CD4-positive, alpha-beta memory T cell (primary cell): Measurements from ENCODE around the gene KRTAP29-1. TPM values are rescaled to one million over a fixed set of nuclear protein-coding genes. Genes with fewer than 3 reads are reported as not detected.

ENCODE experiments used
- CTCF ChIA-PET: fragments of 350-600 bp; sonication (Branson Sonifier 250); formaldehyde crosslinking; loops from one replicate; lab custom pipeline; 2021; ENCODE audit warnings: inconsistent platforms; ENCODE audit not compliant: partially characterized antibody; lab: Charles Lee
- POLR2A ChIA-PET: fragments of 350-600 bp; sonication (Branson Sonifier 250); formaldehyde crosslinking; loops from one replicate; lab custom pipeline; 2021; ENCODE audit not compliant: partially characterized antibody; lab: Charles Lee
- DNase-seq, 5 donors: peaks; one replicate each; pipeline versions ENCODE4 v3.0.0 to v3.0.0-alpha.2; 2020 to 2022; ENCODE audit warnings: mixed read lengths in 1 of 5
- H3K27ac ChIP-seq: one replicate; pipeline ENCODE4 v1.7.0; 2013; ENCODE audit warnings: low read depth, low read length
- H3K27me3 ChIP-seq: 2 replicates; pipeline ENCODE4 v1.7.0; 2013; ENCODE audit warnings: mild to moderate bottlenecking, low read length, moderate library complexity; ENCODE audit not compliant: insufficient read depth
- H3K36me3 ChIP-seq: 2 replicates; pipeline ENCODE4 v1.7.0; 2013; ENCODE audit warnings: mild to moderate bottlenecking, low read length, moderate library complexity; ENCODE audit not compliant: insufficient read depth
- H3K4me1 ChIP-seq: 2 replicates; pipeline ENCODE4 v1.7.0; 2013; ENCODE audit warnings: mild to moderate bottlenecking, low read length, moderate library complexity; ENCODE audit not compliant: insufficient read depth
- H3K4me3 ChIP-seq, 2 donors: one replicate each; pipeline ENCODE4 v1.7.0; 2013; ENCODE audit warnings: low read length in 2 of 2, mild to moderate bottlenecking in 1 of 2
- H3K9me3 ChIP-seq, 2 donors: one replicate each; pipeline ENCODE4 v1.7.0; 2013; ENCODE audit warnings: low read length in 2 of 2, control low read depth in 1 of 2; ENCODE audit not compliant: control insufficient read depth in 1 of 2
- H3K27ac Mint-ChIP-seq, 7 donors: one replicate each; pipeline ENCODE4 v1.8.0; 2020 to 2021; ENCODE audit warnings: mixed read lengths in 7 of 7, mild to moderate bottlenecking in 6 of 7, inconsistent platforms in 3 of 7, moderate library complexity in 3 of 7
- H3K27me3 Mint-ChIP-seq, 2 donors: one replicate each; pipeline ENCODE4 v1.8.0; 2020 to 2021; ENCODE audit warnings: mixed read lengths in 2 of 2
- H3K36me3 Mint-ChIP-seq, 2 donors: one replicate each; pipeline ENCODE4 v1.8.0; 2020 to 2021; ENCODE audit warnings: mixed read lengths in 2 of 2, inconsistent platforms in 1 of 2, mild to moderate bottlenecking in 1 of 2
- H3K4me1 Mint-ChIP-seq, 4 donors: one replicate each; pipeline ENCODE4 v1.8.0; 2020 to 2021; ENCODE audit warnings: mixed read lengths in 4 of 4, mild to moderate bottlenecking in 1 of 4
- H3K4me3 Mint-ChIP-seq, 8 donors: one replicate each; pipeline ENCODE4 v1.8.0; 2020 to 2021; ENCODE audit warnings: mixed read lengths in 8 of 8, mild to moderate bottlenecking in 7 of 8, moderate library complexity in 6 of 8, inconsistent platforms in 3 of 8
- H3K9me3 Mint-ChIP-seq, 8 donors: one replicate each; pipeline ENCODE4 v1.8.0; 2020 to 2021; ENCODE audit warnings: mixed read lengths in 8 of 8, mild to moderate bottlenecking in 5 of 8, inconsistent platforms in 3 of 8, moderate library complexity in 1 of 8
- intact Hi-C: fragments of 100-400 bp; cut with micrococcal nuclease; formaldehyde crosslinking; loops from one replicate; pipeline ENCODE4 v1.15.1; 2023
- polyA plus RNA-seq, 2 donors: library from polyadenylated mRNA; unstranded; fragments of 300-500 nt; fragmentation: Illumina TruSeq; gene quantifications; one replicate each; pipeline ENCODE4 v1.2.3, GENCODE V29; 2021
- total RNA-seq, 2 experiments: library from RNA; stranded (reverse); gene quantifications; one replicate each; pipeline ENCODE4 v1.2.3, GENCODE V29; 2021

The KRTAP29-1 gene
- total and polyA plus RNA-seq, 4 experiments from 2014 or later = not detected

GRCh38 chr17:41343029-41343428 lies 40.4 kb upstream of the KRTAP29-1 start:
- Histone ChIP-seq H3K27ac (no peak overlapping the region), H3K4me3 (no peak overlapping the region), H3K9me3 (no peaks in the 10 kb centered on the region), H3K36me3 (no peaks in the 10 kb centered on the region), H3K27me3 (no peaks in the 10 kb centered on the region), H3K4me1 (peaks cover 60% of the 10 kb centered on the region)
- Mint-ChIP-seq H3K36me3 (peaks cover 16% of the 10 kb centered on the region in 2 donors), H3K27ac (peak overlapping the region; percentile 61 to 100 (median 99)), H3K9me3 (peaks cover 0 to 28% (median 21%) of the 10 kb centered on the region in 8 donors), H3K4me3 (peak overlapping the region in 6 of 8 donors; percentile 13 to 84 (median 28)), H3K27me3 (no peaks in the 10 kb centered on the region), H3K4me1 (peaks cover 46 to 69% (median 53%) of the 10 kb centered on the region in 4 donors)
- ChIA-PET CTCF (interaction anchor here (2.1 to 6.2 kb wide), 3 partner anchors 20 to 206 kb away, joined by 7 to 48 read pairs (median 23); partner anchors contain the start of gene KRTAP16-1), POLR2A (interaction anchor here (0.6 to 1.7 kb wide), 2 partner anchors 19 to 336 kb away, joined by 3 to 6 read pairs; no protein-coding TSS in a partner anchor)
- DNase-seq = no peak
- intact Hi-C loops = no loop called here

- peak overlapping the region; percentile 72 for H3K27ac ChIP-seq
- CTCF ChIA-PET = interaction anchor here (0.9 to 6.2 kb wide), 8 partner anchors 9 to 325 kb away, joined by 3 to 48 read pairs (median 8); partner anchors contain the start of genes KRT33A, KRTAP16-1 and KRTAP17-1
- H3K4me1 ChIP-seq = peaks cover 79% of the 10 kb centered on the region
Measured at GRCh38 chr17:41340934-41341861, 38.5 kb upstream of the KRTAP29-1 start.

GRCh38 chr17:41340494-41340893 lies 37.8 kb upstream of the KRTAP29-1 start:
- peak in 1 of 5 donors; percentile 34 for DNase-seq
- H3K4me3 ChIP-seq = no peak overlapping the region
- CTCF ChIA-PET = interaction anchor here (1.4 to 6.2 kb wide), 5 partner anchors 10 to 325 kb away, joined by 3 to 48 read pairs (median 11); partner anchors contain the start of genes KRT33A and KRTAP16-1
- peak overlapping the region; percentile 72 for H3K27ac ChIP-seq
- peaks cover 86% of the 10 kb centered on the region for H3K4me1 ChIP-seq
- peaks cover 16% of the 10 kb centered on the region in 2 donors for H3K36me3 Mint-ChIP-seq
- H3K4me1 Mint-ChIP-seq = peaks cover 61 to 86% (median 73%) of the 10 kb centered on the region in 4 donors
- intact Hi-C loops = no loop called here
- peaks cover 0 to 28% (median 21%) of the 10 kb centered on the region in 8 donors for H3K9me3 Mint-ChIP-seq
- POLR2A ChIA-PET = interaction anchor here (1.1 to 5.8 kb wide), 11 partner anchors 8 to 349 kb away, joined by 3 to 75 read pairs (median 7); partner anchors contain the start of genes EIF1, KRT33A and KRTAP16-1
- peak overlapping the region; percentile 95 to 100 (median 99) for H3K27ac Mint-ChIP-seq
- peak overlapping the region; percentile 47 to 76 (median 68) for H3K4me3 Mint-ChIP-seq
- no peaks in the 10 kb centered on the region for H3K27me3 ChIP-seq
- no peaks in the 10 kb centered on the region for H3K36me3 ChIP-seq
- H3K27me3 Mint-ChIP-seq = no peaks in the 10 kb centered on the region
- no peaks in the 10 kb centered on the region for H3K9me3 ChIP-seq

More at GRCh38 chr17:41340934-41341861, 38.5 kb upstream of the KRTAP29-1 start:
- intact Hi-C loops = no loop called here
- Mint-ChIP-seq H3K9me3 (peaks cover 0 to 28% (median 21%) of the 10 kb centered on the region in 8 donors), H3K4me3 (peak overlapping the region; percentile 47 to 76 (median 69)), H3K27me3 (no peaks in the 10 kb centered on the region), H3K36me3 (peaks cover 16% of the 10 kb centered on the region in 2 donors), H3K27ac (peak overlapping the region; percentile 95 to 100 (median 99)), H3K4me1 (peaks cover 54 to 79% (median 66%) of the 10 kb centered on the region in 4 donors)
- H3K27me3 ChIP-seq = no peaks in the 10 kb centered on the region
- no peak overlapping the region for H3K4me3 ChIP-seq
- H3K9me3 ChIP-seq = no peaks in the 10 kb centered on the region
- peak; percentile 80 to 88 (median 85) for DNase-seq
- POLR2A ChIA-PET = interaction anchor here (1.1 to 5.8 kb wide), 11 partner anchors 9 to 348 kb away, joined by 3 to 75 read pairs (median 7); partner anchors contain the start of genes EIF1, KRT33A and KRTAP16-1
- H3K36me3 ChIP-seq = no peaks in the 10 kb centered on the region

- POLR2A ChIA-PET = interaction anchor here (0.6 to 5.8 kb wide), 13 partner anchors 8 to 350 kb away, joined by 3 to 75 read pairs (median 5); partner anchors contain the start of genes EIF1 and KRTAP16-1
- DNase-seq = peak in 1 of 5 donors; percentile 41
- peaks cover 94% of the 10 kb centered on the region for H3K4me1 ChIP-seq
Measured at GRCh38 chr17:41339571-41340172, 37.0 kb upstream of the KRTAP29-1 start.

GRCh38 chr17:41338961-41339485 lies 36.4 kb upstream of the KRTAP29-1 start:
- POLR2A ChIA-PET = interaction anchor here (0.6 to 5.8 kb wide), 10 partner anchors 10 to 351 kb away, joined by 3 to 75 read pairs (median 5); partner anchors contain the start of genes EIF1 and KRTAP16-1
- intact Hi-C loops = loop anchor here (1.0 to 2.0 kb wide), 2 partner anchors 16 to 31 kb away; no protein-coding TSS in a partner anchor
- H3K4me1 Mint-ChIP-seq = peaks cover 71 to 97% (median 86%) of the 10 kb centered on the region in 4 donors

More at GRCh38 chr17:41339571-41340172, 37.0 kb upstream of the KRTAP29-1 start:
- intact Hi-C loops = loop anchor here (1.0 to 2.0 kb wide), 2 partner anchors 17 to 31 kb away; no protein-coding TSS in a partner anchor
- H3K27ac ChIP-seq = peak overlapping the region; percentile 72
- H3K36me3 ChIP-seq = no peaks in the 10 kb centered on the region
- H3K4me3 ChIP-seq = peak overlapping the region; percentile 15 to 20
- CTCF ChIA-PET = interaction anchor here (0.8 to 6.2 kb wide), 7 partner anchors 11 to 339 kb away, joined by 3 to 48 read pairs (median 9); partner anchors contain the start of genes KRT33A and KRTAP16-1
- no peaks in the 10 kb centered on the region for H3K9me3 ChIP-seq
- peak overlapping the region; percentile 49 to 80 (median 69) for H3K4me3 Mint-ChIP-seq
- peaks cover 0 to 28% (median 21%) of the 10 kb centered on the region in 8 donors for H3K9me3 Mint-ChIP-seq
- H3K27me3 Mint-ChIP-seq = no peaks in the 10 kb centered on the region
- H3K4me1 Mint-ChIP-seq = peaks cover 66 to 95% (median 80%) of the 10 kb centered on the region in 4 donors
- no peaks in the 10 kb centered on the region for H3K27me3 ChIP-seq
- H3K27ac Mint-ChIP-seq = peak overlapping the region; percentile 95 to 100 (median 99)
- peaks cover 16% of the 10 kb centered on the region in 2 donors for H3K36me3 Mint-ChIP-seq

GRCh38 chr17:41335747-41336146 lies 33.1 kb upstream of the KRTAP29-1 start:
- Histone ChIP-seq H3K27me3 (no peaks in the 10 kb centered on the region), H3K27ac (no peak overlapping the region), H3K36me3 (no peaks in the 10 kb centered on the region), H3K9me3 (no peaks in the 10 kb centered on the region), H3K4me3 (no peak overlapping the region), H3K4me1 (peaks cover 75% of the 10 kb centered on the region)
- peak overlapping the region; percentile 19 to 93 (median 78) for H3K27ac Mint-ChIP-seq
- peaks cover 0 to 2% (median 0%) of the 10 kb centered on the region in 8 donors for H3K9me3 Mint-ChIP-seq
- H3K27me3 Mint-ChIP-seq = no peaks in the 10 kb centered on the region
- no peaks in the 10 kb centered on the region for H3K36me3 Mint-ChIP-seq
- POLR2A ChIA-PET = interaction anchor here (1.0 kb wide), 1 partner anchor 13 kb away, joined by 4 read pairs; no protein-coding TSS in a partner anchor
- intact Hi-C loops = no loop called here
- DNase-seq = no peak
- CTCF ChIA-PET = interaction anchor here (1.7 kb wide), 1 partner anchor 13 kb away, joined by 9 read pairs; no protein-coding TSS in a partner anchor
- H3K4me1 Mint-ChIP-seq = peaks cover 61 to 89% (median 71%) of the 10 kb centered on the region in 4 donors
- peak overlapping the region in 3 of 8 donors; percentile 53 to 67 (median 60) for H3K4me3 Mint-ChIP-seq

More at GRCh38 chr17:41338961-41339485, 36.4 kb upstream of the KRTAP29-1 start:
- Mint-ChIP-seq H3K9me3 (peaks cover 0 to 24% (median 19%) of the 10 kb centered on the region in 8 donors), H3K27ac (peak overlapping the region; percentile 95 to 100 (median 99)), H3K27me3 (no peaks in the 10 kb centered on the region), H3K36me3 (peaks cover 16% of the 10 kb centered on the region in 2 donors), H3K4me3 (peak overlapping the region; percentile 49 to 80 (median 69))
- no peaks in the 10 kb centered on the region for H3K27me3 ChIP-seq
- H3K36me3 ChIP-seq = no peaks in the 10 kb centered on the region
- no peaks in the 10 kb centered on the region for H3K9me3 ChIP-seq
- peak; percentile 87 to 94 (median 91) for DNase-seq
- H3K27ac ChIP-seq = peak overlapping the region; percentile 72
- peaks cover 100% of the 10 kb centered on the region for H3K4me1 ChIP-seq
- CTCF ChIA-PET = interaction anchor here (1.0 to 6.2 kb wide), 5 partner anchors 16 to 324 kb away, joined by 3 to 48 read pairs (median 9); partner anchors contain the start of gene KRTAP16-1
- no peak overlapping the region for H3K4me3 ChIP-seq
